Measurements from ENCODE around the gene FAM136A.

Gene FAM136A

DNA sequence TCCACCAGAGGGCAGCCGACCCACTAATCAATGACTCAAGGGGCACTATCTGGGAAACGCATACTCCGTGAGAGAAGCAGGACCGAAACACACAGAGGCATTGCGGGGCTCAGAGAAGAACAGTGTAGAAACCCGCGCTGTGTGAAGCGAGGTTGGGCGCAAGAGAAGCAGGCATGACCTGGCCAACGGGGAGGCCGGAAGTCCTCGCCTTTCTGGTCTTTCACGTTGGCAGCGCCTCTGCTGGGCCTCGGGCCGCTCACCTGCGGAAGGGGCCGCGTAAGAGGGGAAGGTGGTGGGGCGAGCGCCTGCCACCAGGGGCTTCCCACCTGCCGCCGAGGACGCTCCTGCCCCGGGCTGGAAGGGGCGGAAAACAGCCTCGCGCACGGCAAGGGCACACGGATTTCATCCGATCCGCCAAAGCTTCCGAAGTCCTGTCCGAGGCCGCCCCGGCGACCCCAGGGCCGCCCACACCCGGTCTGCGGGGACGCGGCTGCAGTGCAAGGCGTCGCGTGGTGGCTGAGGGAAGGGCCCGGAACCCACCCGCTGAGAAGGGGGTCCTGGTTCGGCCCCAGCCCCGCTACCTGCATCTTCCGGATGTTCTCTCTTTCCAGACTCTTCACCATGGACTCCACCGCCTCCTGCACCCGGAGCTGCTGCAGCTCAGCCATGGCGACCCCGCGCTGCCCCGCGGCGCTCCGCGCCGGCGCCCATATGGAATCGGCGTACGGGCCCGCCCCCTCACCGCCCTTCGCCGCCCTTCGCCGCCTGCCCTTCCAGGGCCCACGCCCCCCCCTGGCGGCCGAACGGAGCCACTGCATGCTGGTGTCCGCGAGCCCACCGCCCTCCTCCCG, at the start of gene FAM136A:
Gene FAM136A, minus strand, starts transcription at position 724 of the 851 bp plus-strand sequence. Its CDS starts 56 bp downstream, at position 668.
- in situ Hi-C loops (cut with MboI; ENCODE audit: low sequenced_read_pairs): loop anchor here (10.0 to 25.0 kb wide), 3 partner anchors 343 to 636 kb away; partner anchors contain the start of gene ATP6V1B1

DNA sequence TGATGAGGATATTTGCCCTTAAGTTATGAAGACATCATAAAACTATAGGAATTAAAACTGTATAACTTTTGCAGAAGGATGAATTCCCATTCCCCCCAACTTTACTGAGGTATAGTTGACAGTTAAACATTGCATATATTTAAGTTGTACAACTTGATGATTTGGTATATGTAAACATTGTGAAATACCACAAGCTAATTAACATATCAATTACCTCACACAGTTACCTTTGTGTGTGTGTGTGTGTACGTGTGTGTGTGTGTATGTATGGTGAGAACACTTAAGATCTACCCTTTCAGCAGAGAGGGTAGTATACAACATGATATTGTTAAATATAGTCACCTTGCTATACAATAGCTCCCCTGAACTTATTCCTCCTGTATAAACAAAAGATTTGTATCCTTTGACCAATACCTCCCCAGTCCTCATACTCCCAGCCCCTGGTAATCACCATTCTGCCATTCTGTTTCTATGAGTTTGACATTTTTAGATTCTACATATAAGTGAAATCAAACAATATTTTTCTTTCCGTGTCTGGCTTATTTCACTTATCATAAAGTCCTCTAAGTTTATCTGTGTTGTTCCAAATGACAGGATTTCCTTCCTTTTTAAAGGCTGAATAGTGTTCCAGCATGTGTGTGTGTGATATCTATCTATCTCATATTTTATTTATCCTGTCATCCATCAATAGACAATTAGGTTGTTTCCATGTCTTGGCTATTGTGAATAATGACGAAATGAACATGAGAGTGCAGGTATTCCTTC, 48.2 kb upstream of the FAM136A start:
- in situ Hi-C loops (cut with MboI; ENCODE audit: low sequenced_read_pairs): loop anchor here (10.0 kb wide), 1 partner anchor 265 kb away; no protein-coding TSS in a partner anchor

DNA sequence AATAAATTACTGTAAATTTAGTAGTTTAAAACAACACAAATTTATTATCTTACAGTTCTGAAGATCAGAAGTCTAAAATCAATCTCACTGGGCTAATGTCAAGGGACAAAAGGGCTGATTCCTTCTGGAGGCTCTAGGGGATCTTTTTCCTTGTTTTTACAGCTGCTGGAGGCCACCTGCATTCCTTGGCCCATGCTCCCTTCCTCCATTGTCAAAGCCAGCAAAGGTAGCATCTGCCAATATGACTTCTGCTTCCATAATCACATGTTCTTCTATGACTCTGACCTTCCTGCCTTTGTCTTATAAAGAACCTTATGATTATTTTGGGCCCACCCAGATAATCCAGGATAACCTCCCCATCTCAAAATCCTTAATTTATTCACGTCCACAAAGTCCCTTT, 46.0 kb upstream of the FAM136A start:
- in situ Hi-C loops (cut with MboI; ENCODE audit: low sequenced_read_pairs): loop anchor here (10.0 kb wide), 1 partner anchor 267 kb away; no protein-coding TSS in a partner anchor

DNA sequence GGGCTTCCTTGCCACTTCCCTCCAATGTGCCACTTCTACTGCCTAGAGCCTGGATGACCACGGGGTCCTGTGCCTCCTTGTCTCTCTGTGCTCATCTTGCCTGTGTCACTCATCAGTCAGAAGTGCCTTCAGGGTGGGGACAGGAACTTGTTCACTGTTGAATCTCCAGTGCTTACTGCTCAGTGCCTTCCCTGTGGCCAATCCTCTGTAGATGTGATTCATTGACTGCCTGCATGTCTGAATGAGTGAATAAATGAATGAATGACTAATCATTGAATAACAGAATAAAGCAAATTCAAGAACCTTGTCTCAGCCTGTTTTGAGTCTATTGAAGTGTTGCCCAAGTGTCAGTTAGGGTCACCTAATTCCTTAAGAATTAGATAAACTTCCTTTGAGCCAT, 42.3 kb upstream of the FAM136A start:
- in situ Hi-C loops (cut with MboI; ENCODE audit: low sequenced_read_pairs): loop anchor here (10.0 kb wide), 1 partner anchor 271 kb away; no protein-coding TSS in a partner anchor

DNA sequence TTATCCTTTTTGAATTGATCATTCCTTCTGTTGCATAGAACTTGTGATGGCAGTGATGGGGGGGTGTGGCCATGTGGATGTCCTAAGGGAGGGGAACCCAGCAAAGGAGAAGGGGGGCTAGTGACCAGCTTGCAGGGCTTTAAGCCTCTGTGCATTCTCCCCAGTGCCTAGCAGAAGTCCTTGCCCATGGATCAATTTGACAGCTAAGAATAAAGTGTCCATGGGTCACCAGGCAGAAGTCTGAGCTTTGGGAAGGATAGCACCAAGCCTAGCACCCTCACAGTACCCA, 39.6 kb upstream of the FAM136A start:
- in situ Hi-C loops (cut with MboI; ENCODE audit: low sequenced_read_pairs): loop anchor here (10.0 kb wide), 1 partner anchor 273 kb away; no protein-coding TSS in a partner anchor

DNA sequence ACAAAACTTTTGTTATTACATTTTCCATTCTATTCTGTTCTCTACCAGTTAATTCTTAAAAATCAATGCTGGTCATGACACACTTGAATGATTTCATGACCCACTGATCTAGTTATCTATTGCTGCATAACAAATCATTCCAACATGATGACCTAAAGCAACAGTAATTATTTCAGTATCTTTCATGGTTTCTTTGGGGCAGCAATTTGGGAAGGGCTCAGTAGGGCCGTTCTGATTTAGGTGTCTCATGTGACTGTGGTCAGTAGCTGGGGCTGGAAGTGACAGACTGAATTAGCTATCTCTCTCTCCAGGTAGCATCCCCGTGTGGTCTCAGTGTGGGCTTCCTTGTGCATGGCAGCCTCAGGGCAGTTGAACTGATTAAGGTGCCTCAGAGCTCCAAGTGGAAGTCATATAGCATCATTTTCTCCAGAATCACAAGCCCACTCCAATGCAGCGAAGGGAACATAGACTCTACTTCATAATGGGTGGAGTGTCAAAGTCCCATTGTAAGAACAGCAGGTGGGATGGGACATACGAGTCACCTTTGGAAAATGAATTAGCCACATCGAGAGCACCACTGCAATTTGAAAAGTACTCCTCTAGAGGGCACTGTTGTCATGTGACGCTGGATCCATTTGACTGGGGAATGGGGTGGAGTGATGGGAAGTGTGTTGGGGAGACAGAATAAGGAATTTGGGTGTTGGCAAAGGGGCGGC, 39.1 kb upstream of the FAM136A start:
- in situ Hi-C loops (cut with MboI; ENCODE audit: low sequenced_read_pairs): loop anchor here (10.0 kb wide), 1 partner anchor 274 kb away; no protein-coding TSS in a partner anchor

DNA sequence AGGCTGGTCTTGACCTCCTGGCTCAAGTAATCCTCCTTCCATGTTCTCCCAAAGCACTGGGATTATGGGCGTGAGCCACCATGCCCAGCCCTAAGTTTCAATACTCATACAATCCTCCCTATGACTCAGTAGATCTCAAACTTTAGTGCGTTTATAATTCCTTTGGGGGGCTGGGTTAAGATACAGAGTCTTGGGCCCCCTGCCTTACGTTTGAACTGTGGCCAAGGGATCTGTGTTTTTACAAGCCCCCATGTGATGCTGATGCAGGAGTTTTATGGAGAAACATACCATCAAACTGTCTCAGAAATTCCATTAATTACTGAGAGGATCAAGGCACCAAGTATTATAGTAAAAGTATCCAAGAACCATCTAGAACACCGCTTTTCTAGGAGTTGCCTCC, 38.2 kb upstream of the FAM136A start:
- in situ Hi-C loops (cut with MboI; ENCODE audit: low sequenced_read_pairs): loop anchor here (10.0 kb wide), 1 partner anchor 275 kb away; no protein-coding TSS in a partner anchor

DNA sequence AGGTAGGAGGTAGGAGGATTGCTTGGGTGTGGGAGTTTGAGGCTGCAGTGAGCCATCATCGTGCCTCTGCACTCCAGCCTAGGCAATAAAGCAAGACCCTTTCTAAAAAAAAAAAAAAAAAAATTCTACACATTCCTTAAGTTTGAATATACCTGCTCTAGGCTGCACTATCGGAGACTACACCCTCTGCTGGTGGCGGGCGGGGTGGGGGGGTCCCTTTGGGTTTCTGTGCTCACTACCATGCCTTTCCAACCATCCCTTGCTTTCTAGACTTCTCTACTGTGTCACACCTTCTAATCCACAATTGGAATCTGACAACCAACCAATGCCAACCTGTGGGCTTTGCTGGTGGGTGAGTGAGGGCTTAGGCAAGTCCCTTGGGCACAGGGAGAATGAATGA, 34.7 kb upstream of the FAM136A start:
- in situ Hi-C loops (cut with MboI; ENCODE audit: low sequenced_read_pairs): no loop called here

DNA sequence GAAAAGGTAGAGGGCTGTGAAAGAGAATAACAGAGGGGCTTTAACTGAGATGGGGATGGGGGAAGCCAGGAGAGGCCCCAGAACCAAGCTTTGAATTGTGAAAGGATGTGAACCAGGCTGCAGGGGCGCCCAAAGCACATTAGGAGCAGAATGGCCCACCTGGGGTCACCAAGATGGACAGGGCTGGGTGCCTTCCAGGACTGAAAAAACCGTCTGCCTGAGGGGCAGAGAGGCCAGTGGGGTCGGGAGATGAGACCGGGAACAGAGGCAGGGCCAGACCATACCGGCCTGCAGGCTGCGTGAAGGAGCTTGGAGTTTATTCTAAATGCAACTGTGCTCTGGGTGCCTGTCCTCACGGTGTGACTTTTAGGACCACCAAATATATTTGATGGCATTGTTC, 29.1 kb upstream of the FAM136A start:
- in situ Hi-C loops (cut with MboI; ENCODE audit: low sequenced_read_pairs): no loop called here

DNA sequence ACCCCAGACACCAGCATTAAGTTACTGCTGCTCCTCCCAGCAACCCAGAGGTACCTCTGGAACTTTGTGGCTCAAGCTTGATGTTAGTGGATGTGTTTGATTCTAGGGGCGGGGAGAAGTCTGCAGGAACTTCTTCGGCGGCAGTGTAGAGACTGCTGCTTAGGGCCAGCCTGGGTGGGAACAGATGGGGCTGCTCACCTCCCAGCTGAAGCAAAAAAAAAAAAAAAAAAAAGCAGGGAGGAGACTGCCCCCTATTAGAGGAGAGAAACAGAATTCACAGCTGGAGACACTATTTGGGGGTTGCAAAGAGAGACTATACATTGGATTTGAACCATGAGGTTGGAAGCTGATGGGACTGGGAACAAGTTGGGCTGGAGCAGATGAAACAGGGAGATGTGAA, 28.6 kb upstream of the FAM136A start:
- in situ Hi-C loops (cut with MboI; ENCODE audit: low sequenced_read_pairs): no loop called here

DNA sequence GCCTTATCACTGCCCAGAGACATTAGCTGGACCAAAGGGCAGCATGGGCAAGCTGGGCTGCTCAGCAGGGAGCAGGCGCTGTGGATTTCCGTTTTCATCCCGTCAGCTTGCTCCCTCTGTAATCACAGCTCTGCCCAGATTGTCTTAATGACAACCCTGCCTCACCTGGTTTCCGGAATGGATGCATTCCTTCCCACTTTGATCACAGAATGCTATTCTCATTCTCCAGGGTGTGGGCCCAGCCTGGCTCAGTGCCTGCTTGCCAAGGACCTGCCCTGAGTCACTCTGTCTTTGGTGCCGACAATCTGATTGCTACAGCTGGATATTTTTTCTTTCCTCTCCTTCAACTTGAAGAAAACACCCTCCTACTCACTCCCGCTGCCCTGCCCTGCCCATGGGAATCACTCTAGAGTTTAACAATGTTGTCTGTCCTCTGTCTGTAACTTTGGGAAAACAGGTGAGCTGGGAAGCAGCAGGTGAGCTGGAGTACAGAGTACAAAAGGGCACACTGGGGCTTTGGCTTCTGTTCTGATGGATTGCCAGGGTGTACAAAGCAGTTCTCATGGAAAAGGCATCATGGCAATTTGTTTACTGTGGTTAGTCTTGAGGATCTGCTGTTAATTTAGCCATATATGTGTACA, 27.2 kb upstream of the FAM136A start:
- in situ Hi-C loops (cut with MboI; ENCODE audit: low sequenced_read_pairs): no loop called here

DNA sequence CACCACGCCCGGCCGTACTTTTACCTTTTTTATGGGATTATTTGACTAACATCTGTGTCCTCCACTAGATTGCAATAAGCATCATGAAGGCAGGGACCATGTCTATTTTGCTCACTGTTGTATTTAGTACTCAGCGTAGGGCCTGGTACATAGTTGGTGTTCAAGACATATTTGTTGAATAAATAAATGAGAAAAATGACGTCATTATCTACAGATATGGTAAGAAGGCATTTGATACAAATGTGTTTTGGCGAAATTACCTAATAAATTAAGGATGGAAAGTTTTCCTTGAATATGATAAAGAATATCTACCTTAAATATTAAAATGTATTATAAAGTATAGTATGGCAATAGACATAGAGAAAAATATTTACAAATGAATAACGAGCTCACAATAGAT, 24.0 kb upstream of the FAM136A start:
- in situ Hi-C loops (cut with MboI; ENCODE audit: low sequenced_read_pairs): no loop called here

DNA sequence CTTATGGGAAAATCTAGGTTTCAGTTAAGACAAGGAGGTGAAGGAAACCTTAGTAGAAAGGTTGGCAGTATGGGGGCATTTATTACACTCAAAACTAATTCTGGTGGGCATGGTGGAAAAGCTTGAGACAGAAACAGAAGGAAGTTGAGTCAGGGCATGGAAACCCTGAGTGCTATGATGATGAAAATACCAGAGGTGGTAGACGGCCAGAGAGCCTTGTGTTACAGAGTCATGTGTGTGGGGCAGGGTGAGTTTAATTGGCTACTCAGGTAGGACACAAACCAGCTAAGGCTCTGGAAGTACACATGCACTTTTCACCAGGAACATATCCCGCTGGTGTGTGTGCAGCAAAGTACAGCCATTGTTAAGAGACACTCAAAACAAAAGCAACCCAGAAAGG, 20.7 kb upstream of the FAM136A start:
- in situ Hi-C loops (cut with MboI; ENCODE audit: low sequenced_read_pairs): loop anchor here (25.0 kb wide), 1 partner anchor 615 kb away; the partner anchor contains the start of gene ATP6V1B1

DNA sequence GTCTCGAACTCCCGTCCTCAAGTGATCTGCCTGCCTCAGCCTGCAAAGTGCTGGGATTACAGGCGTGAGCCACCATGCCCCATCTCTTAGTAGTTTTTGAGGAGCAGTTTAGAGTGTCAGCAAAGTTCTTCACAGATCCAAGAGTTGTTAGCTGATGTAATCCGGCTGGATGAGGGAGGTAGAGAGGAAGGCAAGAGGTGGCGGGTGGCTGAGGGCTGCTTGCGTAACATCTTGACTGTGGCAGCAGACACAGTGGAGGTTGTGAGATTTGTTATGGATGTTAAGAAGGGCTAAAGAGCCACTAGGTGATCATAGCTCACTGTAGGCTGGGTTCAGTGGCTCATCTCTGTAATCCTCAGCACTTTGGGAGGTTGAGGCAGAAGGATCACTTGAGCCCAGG, 19.5 kb upstream of the FAM136A start:
- in situ Hi-C loops (cut with MboI; ENCODE audit: low sequenced_read_pairs): loop anchor here (25.0 kb wide), 1 partner anchor 616 kb away; the partner anchor contains the start of gene ATP6V1B1

DNA sequence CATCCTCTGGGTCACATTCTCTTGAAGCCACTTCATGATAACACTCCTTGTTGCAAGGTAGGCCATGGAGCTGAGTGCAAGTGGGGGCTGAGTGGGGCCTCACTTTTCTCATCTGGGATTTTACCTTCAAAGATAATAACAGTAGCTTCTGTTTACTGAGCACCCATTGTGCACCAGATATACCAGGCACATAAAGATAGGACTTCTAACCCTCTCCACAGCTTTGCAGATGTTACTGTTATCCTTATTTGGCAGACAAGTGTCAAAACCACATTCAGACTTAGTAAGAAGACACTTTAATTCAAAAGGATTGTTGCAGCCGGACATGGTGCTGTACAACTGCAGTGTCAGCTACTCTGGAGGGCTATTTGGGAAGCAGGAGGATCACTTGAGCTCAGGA, 12.8 kb upstream of the FAM136A start:
- in situ Hi-C loops (cut with MboI; ENCODE audit: low sequenced_read_pairs): loop anchor here (25.0 kb wide), 1 partner anchor 623 kb away; the partner anchor contains the start of gene ATP6V1B1

DNA sequence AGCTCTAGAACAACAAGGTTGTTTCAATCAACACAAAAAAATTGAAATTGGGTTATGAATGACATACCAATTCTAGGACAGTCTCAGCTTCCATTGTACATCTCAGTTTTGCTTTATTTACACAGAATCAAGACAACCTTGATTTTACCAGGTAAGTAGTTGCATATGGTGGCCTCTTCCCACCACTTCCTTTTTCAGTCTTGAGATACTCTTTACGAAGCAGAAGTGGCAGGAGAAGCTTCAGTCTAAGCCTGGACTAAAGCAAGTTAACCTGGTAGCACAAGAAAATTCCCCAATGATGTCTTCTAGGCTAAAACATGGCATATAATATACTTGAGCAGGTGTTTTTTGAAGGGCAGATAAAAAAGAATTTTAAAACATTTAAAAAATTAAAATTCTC, 10.7 kb upstream of the FAM136A start:
- in situ Hi-C loops (cut with MboI; ENCODE audit: low sequenced_read_pairs): loop anchor here (25.0 kb wide), 1 partner anchor 625 kb away; the partner anchor contains the start of gene ATP6V1B1

DNA sequence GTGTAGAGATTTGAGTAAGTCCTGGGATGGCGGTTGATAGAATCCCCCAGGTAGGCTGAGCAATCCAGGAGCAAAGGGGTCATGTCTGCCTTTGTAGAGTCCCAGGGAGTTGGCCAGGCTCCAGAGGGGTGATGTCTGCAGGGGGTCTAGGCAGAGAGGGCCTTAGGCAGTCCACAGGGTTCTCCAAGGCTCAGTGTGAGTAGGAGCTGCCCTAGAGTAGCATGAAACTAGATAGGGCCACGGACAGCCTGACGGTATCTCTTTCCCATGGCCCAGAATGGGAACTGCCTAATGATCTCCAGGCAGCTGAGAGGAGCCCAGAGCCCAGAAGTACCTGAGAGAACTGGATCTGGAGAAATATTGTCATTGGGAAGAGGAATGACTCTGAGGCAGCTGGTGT, 9.0 kb upstream of the FAM136A start:
- in situ Hi-C loops (cut with MboI; ENCODE audit: low sequenced_read_pairs): loop anchor here (25.0 kb wide), 1 partner anchor 626 kb away; the partner anchor contains the start of gene ATP6V1B1

DNA sequence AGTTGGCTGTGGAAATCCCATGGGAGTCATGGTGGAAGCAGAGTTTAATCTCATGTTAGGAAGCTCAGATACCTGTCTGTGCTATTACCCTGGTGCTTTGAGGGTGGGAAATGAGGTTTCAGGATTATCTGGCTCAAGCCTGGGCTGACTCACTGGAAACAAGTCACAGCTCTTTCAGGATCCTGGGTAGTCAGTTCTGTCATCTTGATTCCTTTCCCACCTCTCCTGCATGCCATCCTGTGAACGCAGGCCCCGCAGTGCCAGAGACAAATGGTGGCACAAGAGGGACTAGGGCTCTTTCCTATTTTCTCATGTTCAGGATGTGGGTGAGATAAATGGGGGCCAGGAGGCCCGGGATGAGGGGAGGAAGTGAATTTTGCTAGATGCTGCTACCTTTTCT, 3.7 kb upstream of the FAM136A start:
- in situ Hi-C loops (cut with MboI; ENCODE audit: low sequenced_read_pairs): loop anchor here (10.0 to 25.0 kb wide), 3 partner anchors 339 to 632 kb away; partner anchors contain the start of gene ATP6V1B1

DNA sequence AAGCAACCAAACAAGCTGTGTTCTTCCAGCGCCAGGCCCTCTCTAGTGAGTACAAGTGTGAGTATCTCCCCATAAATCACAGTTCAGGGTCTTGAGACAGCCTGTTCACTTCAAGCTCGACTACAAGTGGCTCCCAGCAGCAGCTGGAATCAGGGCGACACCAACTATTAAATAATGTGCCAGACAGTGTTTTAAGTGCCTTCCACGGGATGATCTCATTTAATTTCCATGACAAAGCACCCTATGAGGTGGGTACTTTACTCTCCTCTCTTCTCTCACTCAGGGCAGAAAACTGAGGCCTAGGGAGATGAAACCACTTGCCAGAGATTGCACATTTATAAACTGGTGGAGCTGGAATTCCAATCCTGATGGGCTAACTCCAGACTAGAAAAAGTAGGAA, 2.6 kb upstream of the FAM136A start:
- in situ Hi-C loops (cut with MboI; ENCODE audit: low sequenced_read_pairs): loop anchor here (10.0 to 25.0 kb wide), 3 partner anchors 340 to 633 kb away; partner anchors contain the start of gene ATP6V1B1

DNA sequence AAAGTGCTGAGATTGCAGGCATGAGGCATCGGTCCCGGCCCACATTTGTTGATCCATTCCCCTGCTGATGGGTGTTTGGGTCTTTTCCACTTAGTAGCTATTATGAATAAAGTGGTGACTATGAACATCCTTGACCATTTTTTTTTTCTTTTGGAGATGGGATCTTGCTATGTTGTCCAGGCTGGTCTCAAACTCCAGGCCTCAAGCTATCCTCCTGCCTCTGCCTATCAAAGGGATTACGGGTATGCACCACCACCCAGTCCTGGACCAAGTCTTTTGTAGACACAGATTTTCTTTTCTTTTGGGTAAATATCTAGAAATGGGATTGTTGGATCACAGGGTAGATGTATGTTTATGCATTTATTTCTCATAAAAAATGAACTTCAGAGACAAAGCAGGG, 1.3 kb upstream of the FAM136A start:
- in situ Hi-C loops (cut with MboI; ENCODE audit: low sequenced_read_pairs): loop anchor here (10.0 to 25.0 kb wide), 3 partner anchors 342 to 634 kb away; partner anchors contain the start of gene ATP6V1B1
